Neuronal stem cell (in vitro differentiated cells): ENCODE data around the gene SLC2A6.
A peak's percentile ranks its signal among the peaks of the same experiment; 100 is the strongest.

Source experiments
- DNase-seq: peaks from one replicate; pipeline ENCODE4 v3.0.0-alpha.2; 2013; ENCODE audit warnings: low spot score
- H2AFZ ChIP-seq: one replicate; pipeline ENCODE4 v1.6.1; 2013; ENCODE audit warnings: mild to moderate bottlenecking, low read length, inconsistent platforms
- H2AK5ac ChIP-seq: 2 replicates; pipeline ENCODE4 v1.6.1; 2013; ENCODE audit warnings: low read depth, mild to moderate bottlenecking, inconsistent platforms, low read length, moderate library complexity, mixed read lengths
- H2BK120ac ChIP-seq: 2 replicates; pipeline ENCODE4 v1.6.1; 2013; ENCODE audit warnings: low read depth, mild to moderate bottlenecking, inconsistent platforms, low read length, moderate library complexity, mixed read lengths
- H2BK12ac ChIP-seq: one replicate; pipeline ENCODE4 v1.6.1; 2013; ENCODE audit warnings: low read length, inconsistent platforms
- H2BK15ac ChIP-seq: 2 replicates; pipeline ENCODE4 v1.6.1; 2013; ENCODE audit warnings: mild to moderate bottlenecking, low read length, inconsistent platforms, mixed read lengths
- H2BK5ac ChIP-seq: one replicate; pipeline ENCODE4 v1.6.1; 2013; ENCODE audit warnings: inconsistent platforms, mild to moderate bottlenecking, low read length, moderate library complexity
- H3K14ac ChIP-seq: one replicate; pipeline ENCODE4 v1.6.1; 2013; ENCODE audit warnings: low read length, inconsistent platforms
- H3K18ac ChIP-seq: 2 replicates; pipeline ENCODE4 v1.6.1; 2013; ENCODE audit warnings: low read length, inconsistent platforms
- H3K23ac ChIP-seq: 2 replicates; pipeline ENCODE4 v1.6.1; 2013; ENCODE audit warnings: low read depth, mild to moderate bottlenecking, mixed read lengths, low read length, inconsistent platforms; ENCODE audit not compliant: poor library complexity
- H3K27ac ChIP-seq: replicated peaks from 3 replicates; pipeline ENCODE4 v1.5.1; 2013; ENCODE audit warnings: low read length, inconsistent platforms
- H3K27me3 ChIP-seq, 3 experiments: 2 replicates each; pipeline ENCODE4 v1.6.1; 2013; ENCODE audit warnings: low read length in 3 of 3, mild to moderate bottlenecking in 2 of 3, inconsistent platforms in 1 of 3, low read depth in 1 of 3, mixed read lengths in 1 of 3, moderate library complexity in 1 of 3; ENCODE audit not compliant: control insufficient read depth in 3 of 3, insufficient read depth in 3 of 3
- H3K36me3 ChIP-seq, 2 donors: replicated peaks in 1 of 2; 2 replicates each; pipeline ENCODE4 v1.6.1; 2013; ENCODE audit warnings: low read length in 2 of 2; ENCODE audit not compliant: control insufficient read depth in 2 of 2, insufficient read depth in 2 of 2
- H3K4ac ChIP-seq: 2 replicates; pipeline ENCODE4 v1.6.1; 2013; ENCODE audit warnings: inconsistent platforms, mild to moderate bottlenecking, low read length, moderate library complexity
- H3K4me1 ChIP-seq, 2 donors: 1 replicate in 1 of 2; 2 replicates in 1 of 2; pipeline ENCODE4 v1.6.1; 2013; ENCODE audit warnings: low read length in 2 of 2, low read depth in 1 of 2; ENCODE audit not compliant: control insufficient read depth in 2 of 2, insufficient read depth in 1 of 2
- H3K4me2 ChIP-seq: one replicate; pipeline ENCODE4 v1.6.1; 2013; ENCODE audit warnings: mild to moderate bottlenecking, low read length, inconsistent platforms; ENCODE audit not compliant: insufficient read depth, poor library complexity, severe bottlenecking
- H3K4me3 ChIP-seq, 2 donors: 2 replicates each; pipeline ENCODE4 v1.5.1; 2013; ENCODE audit warnings: low read length in 2 of 2, mild to moderate bottlenecking in 2 of 2, inconsistent platforms in 1 of 2, moderate library complexity in 1 of 2
- H3K79me1 ChIP-seq: one replicate; pipeline ENCODE4 v1.6.1; 2013; ENCODE audit warnings: low read depth, mild to moderate bottlenecking, inconsistent platforms, low read length, moderate library complexity
- H3K9ac ChIP-seq: one replicate; pipeline ENCODE4 v1.6.1; 2013; ENCODE audit warnings: mild to moderate bottlenecking, low read depth, low read length, inconsistent platforms; ENCODE audit not compliant: poor library complexity
- H3K9me3 ChIP-seq, 2 donors: replicated peaks in 1 of 2; 2 replicates each; pipeline versions ENCODE3 to v1.6.1; 2013; ENCODE audit warnings: low read length in 2 of 2, mild to moderate bottlenecking in 2 of 2, inconsistent platforms in 1 of 2, low read depth in 1 of 2, mixed read lengths in 1 of 2, moderate library complexity in 1 of 2; ENCODE audit not compliant: control insufficient read depth in 2 of 2, insufficient read depth in 1 of 2
- H4K8ac ChIP-seq: one replicate; pipeline ENCODE4 v1.6.1; 2013; ENCODE audit warnings: low read depth, mild to moderate bottlenecking, inconsistent platforms, low read length, moderate library complexity
- H4K91ac ChIP-seq: one replicate; pipeline ENCODE4 v1.6.1; 2013; ENCODE audit warnings: low read length, low read depth, mild to moderate bottlenecking, inconsistent platforms; ENCODE audit not compliant: poor library complexity
- WGBS, 2 donors: extraction: QIAGEN DNeasy Blood & Tissue Kit; methylation state at CpG; one replicate each; pipeline ENCODE4 v1.1.7; 2013; ENCODE audit warnings: missing lambda C conversion rate in 2 of 2, mixed read lengths in 1 of 2; ENCODE audit not compliant: insufficient read length in 2 of 2, insufficient replicate concordance in 1 of 2; ENCODE audit errors: extremely low coverage in 2 of 2; 5-methylcytosine and 5-hydroxymethylcytosine counted together

SLC2A6 gene

GRCh38 chr9:133493428-133493827 lies 14.5 kb upstream of the SLC2A6 start:
- Histone ChIP-seq H3K14ac (peak overlapping the region; percentile 56), H2BK12ac (peak overlapping the region; percentile 90), H3K36me3 (peaks cover 0 to 7% of the 10 kb centered on the region in 2 donors), H4K91ac (no peak overlapping the region), H2AFZ (peak overlapping the region; percentile 75), H3K18ac (peak overlapping the region; percentile 80), H3K4me1 (peaks cover 7 to 20% of the 10 kb centered on the region in 2 donors), H3K4me3 (no peak overlapping the region), H2BK120ac (peak overlapping the region; percentile 87), H3K4me2 (no peak overlapping the region), H3K9ac (peak overlapping the region; percentile 21), H4K8ac (peak overlapping the region; percentile 65), H3K27ac (no peak overlapping the region), H2AK5ac (peak overlapping the region; percentile 89), H3K79me1 (no peaks in the 10 kb centered on the region), H2BK15ac (peak overlapping the region; percentile 58), H3K27me3 (peaks cover 0 to 52% (median 9%) of the 10 kb centered on the region in 3 experiments), H3K9me3 (peaks cover 0 to 10% of the 10 kb centered on the region in 2 donors), H3K23ac (no peak overlapping the region), H2BK5ac (no peak overlapping the region), H3K4ac (peak overlapping the region; percentile 23)
- DNase-seq: no peak
- WGBS, 2 donors: no CpG with 5 or more reads among the region's 11 CpGs

GRCh38 chr9:133492061-133493021 lies 13.4 kb upstream of the SLC2A6 start:
- peaks cover 0 to 9% of the 10 kb centered on the region in 2 donors for H3K9me3 ChIP-seq
- H2BK12ac ChIP-seq: peak overlapping the region; percentile 82
- no peaks in the 10 kb centered on the region for H3K79me1 ChIP-seq
- no CpG with 5 or more reads among the region's 33 CpGs for WGBS, 2 donors
- H3K14ac ChIP-seq: peak overlapping the region; percentile 8
- H4K91ac ChIP-seq: no peak overlapping the region
- H3K23ac ChIP-seq: no peak overlapping the region
- peaks cover 6 to 20% of the 10 kb centered on the region in 2 donors for H3K4me1 ChIP-seq
- no peak for DNase-seq
- peak overlapping the region; percentile 71 for H3K18ac ChIP-seq
- no peak overlapping the region for H3K9ac ChIP-seq
- H2BK5ac ChIP-seq: no peak overlapping the region
- no peak overlapping the region for H3K27ac ChIP-seq
- H4K8ac ChIP-seq: no peak overlapping the region
- H2BK120ac ChIP-seq: no peak overlapping the region
- peak overlapping the region; percentile 89 for H2AK5ac ChIP-seq
- peak overlapping the region; percentile 75 for H2AFZ ChIP-seq
- peaks cover 0 to 6% of the 10 kb centered on the region in 2 donors for H3K36me3 ChIP-seq
- no peak overlapping the region for H2BK15ac ChIP-seq
- no peak overlapping the region for H3K4ac ChIP-seq
- no peak overlapping the region for H3K4me3 ChIP-seq
- peaks cover 0 to 46% (median 8%) of the 10 kb centered on the region in 3 experiments for H3K27me3 ChIP-seq
- H3K4me2 ChIP-seq: no peak overlapping the region

DNA sequence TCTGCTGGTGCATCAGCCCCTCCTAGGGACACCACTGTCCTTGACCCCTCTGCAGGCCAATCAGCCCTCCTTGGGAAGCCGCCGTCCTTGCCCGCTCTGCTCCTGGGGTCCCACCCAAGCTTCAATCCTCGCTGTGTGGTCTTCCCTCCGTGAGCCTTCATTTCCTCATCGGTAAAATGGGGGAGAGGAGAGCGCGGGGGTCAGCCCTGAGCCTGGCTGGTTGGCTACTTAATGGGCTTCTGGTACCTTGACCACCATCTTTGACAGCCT lies 12.7 kb upstream of the SLC2A6 start:
- H3K4me2 ChIP-seq: no peak overlapping the region
- H3K9me3 ChIP-seq: peaks cover 0 to 9% of the 10 kb centered on the region in 2 donors
- H3K23ac ChIP-seq: no peak overlapping the region
- H2BK12ac ChIP-seq: no peak overlapping the region
- no peak overlapping the region for H3K4me3 ChIP-seq
- H4K91ac ChIP-seq: no peak overlapping the region
- H3K18ac ChIP-seq: no peak overlapping the region
- H2BK15ac ChIP-seq: no peak overlapping the region
- no CpG with 5 or more reads among the region's 8 CpGs for WGBS, 2 donors
- no peak overlapping the region for H4K8ac ChIP-seq
- H3K4me1 ChIP-seq: peaks cover 6 to 13% of the 10 kb centered on the region in 2 donors
- no peak overlapping the region for H2BK120ac ChIP-seq
- peaks cover 0 to 6% of the 10 kb centered on the region in 2 donors for H3K36me3 ChIP-seq
- no peak overlapping the region for H3K9ac ChIP-seq
- DNase-seq: no peak
- no peak overlapping the region for H3K27ac ChIP-seq
- H2AFZ ChIP-seq: no peak overlapping the region
- no peak overlapping the region for H2BK5ac ChIP-seq
- H3K79me1 ChIP-seq: no peaks in the 10 kb centered on the region
- H2AK5ac ChIP-seq: no peak overlapping the region
- no peak overlapping the region for H3K14ac ChIP-seq
- no peak overlapping the region for H3K4ac ChIP-seq
- peaks cover 0 to 40% (median 8%) of the 10 kb centered on the region in 3 experiments for H3K27me3 ChIP-seq

DNA sequence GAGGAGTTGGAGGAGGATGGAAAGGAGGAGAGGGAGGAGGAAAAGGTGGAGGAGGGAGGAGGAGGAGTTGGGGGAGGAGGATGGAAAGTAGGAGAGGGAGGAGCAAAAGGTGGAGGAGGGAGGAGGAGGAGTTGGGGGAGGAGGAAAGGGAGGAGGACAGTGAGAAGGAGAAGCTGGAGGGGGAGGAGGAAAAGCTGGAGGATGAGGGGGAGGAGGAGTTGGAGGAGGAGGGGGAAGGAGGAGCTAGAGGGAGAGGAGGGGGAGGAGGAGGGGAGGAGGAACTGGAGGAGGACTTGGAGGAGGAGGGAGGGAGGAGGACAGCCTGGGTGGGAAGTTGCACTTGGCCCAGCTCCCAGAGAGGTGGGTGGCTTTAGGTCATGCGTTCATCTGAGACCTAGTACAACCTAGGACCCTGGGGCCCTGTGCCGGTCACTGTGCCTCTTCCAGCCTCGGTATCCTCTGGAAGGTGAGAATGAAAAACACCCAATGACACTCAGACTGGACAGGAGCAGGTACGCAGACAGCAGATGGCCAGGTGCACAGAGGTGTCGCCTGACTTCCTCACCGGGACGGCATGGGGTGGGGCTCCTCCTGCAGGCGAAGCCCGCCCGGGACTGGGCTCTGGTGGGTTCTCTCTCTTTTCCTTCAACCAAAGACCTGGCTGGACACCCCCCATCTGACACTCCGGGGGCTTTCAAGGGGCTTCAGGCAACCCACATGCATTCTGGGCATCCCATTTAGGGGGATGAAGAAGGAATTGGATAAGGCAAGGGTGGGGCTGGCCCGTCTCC lies 12.2 kb upstream of the SLC2A6 start:
- no peak overlapping the region for H2BK12ac ChIP-seq
- H3K79me1 ChIP-seq: no peaks in the 10 kb centered on the region
- H3K18ac ChIP-seq: no peak overlapping the region
- H3K4me3 ChIP-seq: no peak overlapping the region
- DNase-seq: no peak
- no peak overlapping the region for H3K27ac ChIP-seq
- H3K36me3 ChIP-seq: peaks cover 0 to 5% of the 10 kb centered on the region in 2 donors
- H3K4me2 ChIP-seq: no peak overlapping the region
- H3K9me3 ChIP-seq: peaks cover 0 to 8% of the 10 kb centered on the region in 2 donors
- peaks cover 3 to 12% of the 10 kb centered on the region in 2 donors for H3K4me1 ChIP-seq
- H3K4ac ChIP-seq: no peak overlapping the region
- no peak overlapping the region for H3K23ac ChIP-seq
- H3K14ac ChIP-seq: no peak overlapping the region
- H3K27me3 ChIP-seq: peaks cover 0 to 35% (median 7%) of the 10 kb centered on the region in 3 experiments
- no peak overlapping the region for H2AFZ ChIP-seq
- no peak overlapping the region for H2BK15ac ChIP-seq
- no peak overlapping the region for H2BK5ac ChIP-seq
- H2BK120ac ChIP-seq: no peak overlapping the region
- H4K8ac ChIP-seq: no peak overlapping the region
- no CpG with 5 or more reads among the region's 12 CpGs for WGBS, 2 donors
- H2AK5ac ChIP-seq: no peak overlapping the region
- no peak overlapping the region for H3K9ac ChIP-seq
- no peak overlapping the region for H4K91ac ChIP-seq
